CD4-positive, alpha-beta T cell (primary cell): ENCODE data around the gene RAB11FIP3. TPM values are rescaled to one million over a fixed set of nuclear protein-coding genes. Genes with fewer than 3 reads are reported as not detected.
"Not testable (repeated sequence)": the region's sequence is repeated elsewhere in the genome, so short reads cannot be mapped to it uniquely, and the experiment has no call there.

ENCODE experiments used
- ATAC-seq: fragments of 200-7000 bp; cut with Tn5 transposase; one replicate; pipeline ENCODE4 v1.10.0; 2022; ENCODE audit warnings: mild to moderate bottlenecking; ENCODE audit not compliant: poor library complexity
- CTCF ChIA-PET: fragments of 350-600 bp; sonication (Branson Sonifier 250); formaldehyde crosslinking; loops from one replicate; lab custom pipeline; 2021; ENCODE audit warnings: antibody characterized with exemption, inconsistent platforms; lab: Charles Lee
- POLR2A ChIA-PET: fragments of 350-600 bp; sonication (Branson Sonifier 250); formaldehyde crosslinking; loops from one replicate; lab custom pipeline; 2021; ENCODE audit warnings: antibody characterized with exemption, inconsistent platforms; lab: Charles Lee
- DNase-seq, 14 experiments: peaks; one replicate each; pipeline ENCODE4 v3.0.0-alpha.2; 2013 to 2020; ENCODE audit warnings: mixed read lengths in 2 of 14
- H3K27ac ChIP-seq, 2 donors: one replicate each; pipeline versions ENCODE4 v1.5.1 to v1.7.0; 2013; ENCODE audit warnings: low read length in 2 of 2, low read depth in 1 of 2, mild to moderate bottlenecking in 1 of 2
- H3K27me3 ChIP-seq, 2 experiments: 1 replicate in 1 of 2; 2 replicates in 1 of 2; pipeline versions ENCODE4 v1.6.1 to v1.7.0; 2013; ENCODE audit warnings: low read length in 2 of 2, control low read depth in 1 of 2, mild to moderate bottlenecking in 1 of 2, moderate library complexity in 1 of 2; ENCODE audit not compliant: insufficient read depth in 2 of 2, control insufficient read depth in 1 of 2
- H3K36me3 ChIP-seq: one replicate; pipeline ENCODE4 v1.6.1; 2013; ENCODE audit warnings: low read length, control low read depth; ENCODE audit not compliant: insufficient read depth
- H3K4me1 ChIP-seq: one replicate; pipeline ENCODE4 v1.6.1; 2013; ENCODE audit warnings: low read length, control low read depth; ENCODE audit not compliant: insufficient read depth
- H3K4me3 ChIP-seq: one replicate; pipeline ENCODE4 v1.5.1; 2013; ENCODE audit warnings: mild to moderate bottlenecking, low read length, moderate library complexity
- H3K9me3 ChIP-seq, 2 experiments: 1 replicate in 1 of 2; 2 replicates in 1 of 2; pipeline versions ENCODE4 v1.6.1 to v1.7.0; 2013; ENCODE audit warnings: low read length in 2 of 2, mild to moderate bottlenecking in 2 of 2, control low read depth in 1 of 2, moderate library complexity in 1 of 2; ENCODE audit not compliant: control insufficient read depth in 1 of 2, insufficient read depth in 1 of 2
- H3K27ac Mint-ChIP-seq: one replicate; pipeline ENCODE4 v1.8.0; 2020; ENCODE audit warnings: mixed read lengths
- H3K27me3 Mint-ChIP-seq: one replicate; pipeline ENCODE4 v1.8.0; 2021; ENCODE audit warnings: mixed read lengths
- H3K36me3 Mint-ChIP-seq: one replicate; pipeline ENCODE4 v1.8.0; 2021; ENCODE audit warnings: low read depth, mixed read lengths
- H3K4me1 Mint-ChIP-seq: one replicate; pipeline ENCODE4 v1.8.0; 2021; ENCODE audit warnings: low read depth, mixed read lengths
- H3K4me3 Mint-ChIP-seq: one replicate; pipeline ENCODE4 v1.8.0; 2020; ENCODE audit warnings: mild to moderate bottlenecking, mixed read lengths
- H3K9me3 Mint-ChIP-seq: one replicate; pipeline ENCODE4 v1.8.0; 2020; ENCODE audit warnings: mixed read lengths
- CTCF ChIP-seq: fragments of 200-600 bp; IDR thresholded peaks from one replicate; pipeline ENCODE4 v1.8.0; 2022; ENCODE audit warnings: antibody characterized with exemption, mild to moderate bottlenecking
- intact Hi-C, 2 experiments: fragments of 100-400 bp; cut with DNase I in 1 of 2; cut with micrococcal nuclease in 1 of 2; formaldehyde crosslinking; loops; one replicate each; pipeline versions ENCODE4 v1.15.1 to v1.9.0; 2023 to 2025; cut with DNase I, micrococcal nuclease
- total RNA-seq, 174 experiments: library from RNA in 2 of 174; stranded (reverse) in 2 of 174; gene quantifications; one replicate each; pipeline ENCODE4 v1.2.3 and lab custom pipeline; 2021 to 2026

Gene RAB11FIP3
- total RNA-seq, 2 experiments from 2014 or later, result 28.4 to 29.0 TPM

GRCh38 chr16:503150-504071 lies 78.0 kb downstream of the RAB11FIP3 start:
- Mint-ChIP-seq H3K27ac (no peak overlapping the region), H3K27me3 (no peaks in the 10 kb centered on the region), H3K9me3 (no peaks in the 10 kb centered on the region), H3K4me3 (no peak overlapping the region), H3K36me3 (peaks cover 4% of the 10 kb centered on the region), H3K4me1 (no peaks in the 10 kb centered on the region)
- no peak overlapping the region for H3K27ac ChIP-seq
- no peaks in the 10 kb centered on the region for H3K9me3 ChIP-seq
- ChIA-PET CTCF (no interaction called here), POLR2A (no interaction called here)
- H3K36me3 ChIP-seq, result no peaks in the 10 kb centered on the region
- ATAC-seq, result no peak
- no peaks in the 10 kb centered on the region for H3K27me3 ChIP-seq
- intact Hi-C loops, result no loop called here
- H3K4me1 ChIP-seq, result no peaks in the 10 kb centered on the region
- TF ChIP-seq CTCF, result no peak
- no peak for DNase-seq
- H3K4me3 ChIP-seq, result no peak overlapping the region

GRCh38 chr16:505479-506245 lies 80.2 kb downstream of the RAB11FIP3 start:
- ChIA-PET CTCF (no interaction called here), POLR2A (no interaction called here)
- Histone ChIP-seq H3K9me3 (no peaks in the 10 kb centered on the region), H3K4me3 (no peak overlapping the region), H3K4me1 (no peaks in the 10 kb centered on the region), H3K27me3 (no peaks in the 10 kb centered on the region), H3K27ac (no peak overlapping the region), H3K36me3 (no peaks in the 10 kb centered on the region)
- no peak overlapping the region for H3K27ac Mint-ChIP-seq
- DNase-seq (no peak), ATAC-seq (no peak)
- no peaks in the 10 kb centered on the region for H3K27me3 Mint-ChIP-seq
- intact Hi-C loops, result no loop called here
- no peaks in the 10 kb centered on the region for H3K4me1 Mint-ChIP-seq
- H3K36me3 Mint-ChIP-seq, result no peaks in the 10 kb centered on the region
- H3K9me3 Mint-ChIP-seq, result no peaks in the 10 kb centered on the region
- TF ChIP-seq CTCF, result no peak
- H3K4me3 Mint-ChIP-seq, result no peak overlapping the region

- ChIA-PET POLR2A (no interaction called here), CTCF (no interaction called here)
- Mint-ChIP-seq H3K4me1 (no peaks in the 10 kb centered on the region), H3K27me3 (no peaks in the 10 kb centered on the region), H3K36me3 (no peaks in the 10 kb centered on the region), H3K9me3 (no peaks in the 10 kb centered on the region), H3K4me3 (no peak overlapping the region), H3K27ac (no peak overlapping the region)
- H3K4me1 ChIP-seq, result no peaks in the 10 kb centered on the region
- H3K9me3 ChIP-seq, result no peaks in the 10 kb centered on the region
- DNase-seq (no peak), ATAC-seq (no peak)
- H3K36me3 ChIP-seq, result no peaks in the 10 kb centered on the region
- no peak for TF ChIP-seq CTCF
- no peaks in the 10 kb centered on the region for H3K27me3 ChIP-seq
- H3K4me3 ChIP-seq, result no peak overlapping the region
- intact Hi-C loops, result no loop called here
- H3K27ac ChIP-seq, result no peak overlapping the region
These were observed 80.7 kb downstream of the RAB11FIP3 start for GRCh38 chr16:506246-506546.

- DNase-seq, H3K27ac ChIP-seq, H3K27me3 Mint-ChIP-seq, H3K27ac Mint-ChIP-seq, H3K4me1 ChIP-seq, H3K4me1 Mint-ChIP-seq, CTCF ChIA-PET, H3K27me3 ChIP-seq, intact Hi-C loops, H3K9me3 Mint-ChIP-seq, POLR2A ChIA-PET, H3K4me3 Mint-ChIP-seq, H3K36me3 ChIP-seq, ATAC-seq, H3K9me3 ChIP-seq, H3K4me3 ChIP-seq, H3K36me3 Mint-ChIP-seq: not testable (repeated sequence)
These were observed 82.1 kb downstream of the RAB11FIP3 start for GRCh38 chr16:507527-507926.
